GM19239 (cell line): ENCODE measurements around the gene PIP5K1C.
A peak's percentile ranks its signal among the peaks of the same experiment; 100 is the strongest.
"Not testable (repeated sequence)": the region's sequence is repeated elsewhere in the genome, so short reads cannot be mapped to it uniquely, and the experiment has no call there.

ENCODE experiments used
- DNase-seq: peaks from one replicate; pipeline ENCODE4 v3.0.0; 2011; ENCODE audit warnings: low spot score; ENCODE audit not compliant: insufficient read length
- FAIRE-seq: peaks from 2 replicates; lab custom pipeline; 2011; peaks lifted over from hg19 to GRCh38; lab: Jason Lieb, UNC

The PIP5K1C gene

DNA sequence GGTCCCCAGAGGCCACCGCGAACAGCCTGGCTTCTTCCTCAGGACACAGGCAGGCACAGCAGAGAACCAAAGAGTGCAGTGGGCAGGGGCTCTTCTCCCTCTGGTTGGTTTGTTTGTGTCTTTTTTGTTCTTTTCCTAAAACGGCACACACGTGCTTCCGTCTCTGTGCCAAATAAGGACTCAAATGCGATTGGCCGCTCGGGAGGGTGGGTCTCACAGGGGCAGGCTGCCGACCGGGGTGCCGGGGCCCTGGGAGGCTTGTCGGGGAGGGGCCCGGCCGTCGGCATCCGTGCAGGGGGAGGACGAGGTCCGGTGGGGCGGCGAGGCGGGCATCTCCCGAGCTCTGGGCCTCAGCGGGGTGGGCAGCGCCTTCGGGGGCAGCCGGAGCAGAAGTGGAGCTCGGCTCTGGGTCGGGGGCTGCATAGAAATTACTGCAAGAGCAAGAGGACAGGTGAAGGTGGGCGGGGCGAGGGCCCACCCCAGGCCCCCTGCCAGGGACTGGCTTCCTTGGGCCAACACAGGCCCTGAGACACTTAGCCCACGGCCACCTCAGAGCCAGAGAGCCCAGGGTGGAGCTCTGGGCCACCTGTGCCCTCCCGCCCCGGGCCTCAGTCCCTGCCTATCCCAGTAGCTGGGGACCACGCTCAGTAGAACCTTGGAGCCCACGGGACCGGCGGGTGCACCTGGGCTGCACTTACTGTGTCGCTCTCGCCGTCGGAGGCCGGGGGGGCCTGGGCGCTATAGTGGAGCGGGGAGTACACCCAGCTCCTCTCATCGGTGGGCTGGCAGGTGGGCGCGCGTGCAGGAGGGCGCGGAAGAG, 67.3 kb downstream of the PIP5K1C start:
- DNase-seq (no peak), FAIRE-seq (no peak)

DNA sequence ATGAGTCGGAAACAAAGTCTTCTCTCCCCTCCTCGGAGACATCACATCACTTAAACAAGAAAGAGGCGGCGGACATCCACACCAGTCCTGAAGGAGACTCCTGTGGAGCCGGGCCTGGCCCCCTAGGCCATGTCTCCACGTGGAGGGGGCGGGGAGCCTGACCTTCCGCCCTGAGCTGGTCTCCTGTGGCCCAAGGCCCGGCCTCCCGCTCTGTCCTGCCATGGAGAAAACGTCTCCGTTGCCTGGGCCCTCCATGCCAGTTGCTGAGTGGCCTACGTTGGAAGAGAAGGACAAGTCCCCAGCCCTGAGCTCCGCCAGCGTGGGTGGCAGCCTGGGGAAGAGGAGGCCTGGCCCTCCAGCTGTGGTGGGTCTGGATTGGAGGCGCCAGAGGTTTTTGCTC, 68.2 kb downstream of the PIP5K1C start:
- FAIRE-seq, result no peak
- DNase-seq, result no peak

DNA sequence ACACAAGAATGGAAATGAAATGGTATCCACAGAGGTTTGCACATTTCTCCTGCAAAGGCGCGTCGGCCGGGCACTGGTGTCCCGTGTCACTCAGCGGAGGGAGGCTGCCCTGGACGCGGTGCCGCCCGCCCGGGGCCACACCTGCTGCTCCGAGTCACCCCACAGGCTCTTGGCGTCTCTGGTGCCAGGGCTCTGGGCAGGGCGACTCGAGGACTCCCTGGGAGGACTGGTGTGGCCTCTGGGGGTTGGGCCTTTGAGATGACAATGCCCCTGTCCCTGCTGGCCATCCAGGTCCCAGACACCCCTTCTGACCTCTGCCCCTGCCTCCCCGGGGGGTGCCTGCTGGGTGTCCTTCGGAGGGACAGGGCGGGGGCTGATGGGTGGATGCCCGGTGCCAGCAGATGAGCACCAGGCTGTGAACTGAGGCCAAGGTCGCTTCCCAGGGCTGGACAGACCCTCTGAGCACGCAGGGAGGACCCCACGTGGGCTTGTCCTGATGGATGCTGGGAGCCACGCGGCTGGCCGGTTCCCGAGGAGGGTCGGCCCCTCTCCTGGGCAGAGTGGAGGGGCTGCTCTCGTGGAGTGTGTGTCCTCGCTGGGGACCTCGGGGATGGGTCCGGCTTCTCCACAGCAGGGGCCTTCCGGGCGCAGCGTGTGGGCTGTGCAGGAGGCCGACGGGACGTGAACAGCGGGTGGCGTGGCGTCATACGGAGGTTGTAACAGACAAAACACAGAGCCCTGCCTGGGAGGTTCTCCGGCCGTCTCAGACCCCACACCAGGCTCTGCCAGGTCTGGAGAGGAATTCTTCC, 69.0 kb downstream of the PIP5K1C start:
- DNase-seq (no peak), FAIRE-seq (no peak)

GRCh38 chr19:3628766-3629165, 71.5 kb downstream of the PIP5K1C start:
- DNase-seq, FAIRE-seq: not testable (repeated sequence)

DNA sequence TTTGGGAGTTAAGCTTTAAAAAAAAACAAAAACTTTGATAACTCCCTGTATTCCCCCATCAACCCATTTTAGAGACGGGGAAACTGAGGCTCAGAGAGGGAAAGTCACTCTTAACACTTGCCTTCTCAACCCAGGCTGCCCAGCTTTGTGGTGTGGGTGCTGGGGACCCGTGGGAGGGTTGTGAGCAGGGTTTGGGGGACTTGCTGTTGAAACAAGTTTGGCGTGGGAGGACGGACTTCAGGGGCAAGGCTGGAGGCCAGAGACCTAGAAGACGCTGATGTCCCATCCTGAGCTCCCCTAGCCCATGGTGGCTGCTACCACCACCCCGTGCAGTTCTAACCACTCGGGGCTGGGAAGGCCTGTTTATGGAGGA, 72.9 kb downstream of the PIP5K1C start:
- no peak for FAIRE-seq
- DNase-seq, result no peak

DNA sequence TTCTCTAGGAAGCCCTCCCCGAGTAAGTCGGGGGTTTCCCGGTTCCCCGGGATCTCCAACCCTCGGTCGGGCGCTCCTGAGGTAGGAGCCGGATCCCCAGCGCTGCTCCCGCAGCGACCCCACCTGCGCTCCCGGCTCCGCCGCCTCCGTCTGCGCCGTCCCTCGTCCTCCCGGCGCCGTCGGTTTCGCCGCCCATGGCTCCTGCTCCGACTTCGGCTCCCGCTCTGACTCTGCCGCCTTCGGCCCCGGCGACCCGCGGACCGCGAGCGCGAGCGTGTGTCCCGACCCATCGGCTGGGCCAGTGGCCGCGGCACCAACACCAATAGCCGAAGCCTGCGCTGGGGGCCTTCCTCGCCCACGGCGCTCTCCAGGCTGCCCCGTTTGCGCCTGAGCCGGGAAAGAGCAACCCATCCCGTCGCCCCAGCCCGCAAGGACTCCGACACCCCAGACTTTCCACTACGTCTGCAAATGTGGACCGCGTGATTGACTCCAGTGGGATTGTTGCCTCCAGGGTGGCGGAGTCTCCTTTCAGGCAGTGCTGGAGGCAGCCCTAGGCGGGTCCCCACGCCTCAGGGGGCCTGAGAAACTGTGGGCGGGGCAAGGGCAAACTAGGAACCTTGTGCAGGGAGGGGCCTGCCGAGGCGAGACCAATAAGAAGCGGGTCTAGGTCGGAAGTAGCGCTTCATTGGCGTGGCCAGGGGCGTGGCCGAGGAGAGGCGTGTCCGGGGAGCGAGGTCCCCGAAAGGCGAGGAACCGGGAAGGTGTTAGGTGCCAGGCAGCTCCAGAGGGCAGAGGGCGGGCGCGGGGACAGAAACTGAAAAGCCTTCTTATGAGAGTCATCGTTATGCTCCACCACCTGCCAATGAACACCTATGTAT, 73.6 kb downstream of the PIP5K1C start, which contains the start of gene CACTIN:
TSS of gene CACTIN (minus strand) at position 318 of the 878 bp plus-strand sequence. CDS start at position 290, 28 bp downstream.
- FAIRE-seq (peak; percentile 99), DNase-seq (peak; percentile 100)

DNA sequence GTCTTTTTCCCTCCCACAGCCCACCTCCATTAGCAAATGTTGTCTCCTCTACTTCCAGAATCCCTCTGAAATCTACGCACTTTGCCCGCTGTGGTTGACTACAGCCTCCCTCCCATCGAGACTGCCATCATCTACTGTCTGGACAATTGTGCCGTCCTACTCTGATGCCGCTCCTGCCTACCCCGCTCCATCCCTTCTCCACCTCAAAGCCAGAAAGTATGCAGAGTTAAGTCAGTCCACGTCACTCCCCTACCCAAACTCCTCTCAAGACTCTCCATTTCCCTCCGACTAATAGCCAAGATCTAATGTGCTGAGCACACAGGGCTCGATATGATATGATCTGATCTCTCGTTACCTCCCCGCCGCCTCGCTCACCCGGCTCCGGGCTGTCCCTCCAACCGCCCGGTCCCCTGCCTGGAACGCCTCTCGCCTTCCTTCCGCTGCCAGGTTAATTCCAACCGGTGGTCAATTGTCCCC, 74.2 kb downstream of the PIP5K1C start:
- DNase-seq (no peak), FAIRE-seq (no peak)

DNA sequence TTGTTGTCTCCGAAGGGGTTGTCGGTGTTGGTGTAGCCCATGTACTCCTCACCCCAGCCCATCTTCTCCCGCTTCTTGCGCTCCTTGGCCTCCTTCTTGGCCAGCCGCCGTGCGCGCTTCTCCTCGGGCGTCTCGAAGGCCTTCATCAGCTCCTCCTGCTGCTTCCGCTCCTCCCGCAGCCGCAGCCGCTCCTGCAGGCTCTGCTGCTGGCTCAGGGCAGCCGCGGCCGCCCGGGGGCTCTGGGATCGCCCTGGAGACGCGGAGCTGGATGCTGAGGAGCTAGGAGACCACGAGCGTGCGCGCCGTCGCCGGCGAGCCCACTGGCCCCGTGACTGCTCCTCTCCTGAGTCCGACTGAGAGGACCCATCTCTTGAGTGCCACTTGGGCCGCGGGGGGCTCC, 76.6 kb downstream of the PIP5K1C start:
- DNase-seq (no peak), FAIRE-seq (no peak)

DNA sequence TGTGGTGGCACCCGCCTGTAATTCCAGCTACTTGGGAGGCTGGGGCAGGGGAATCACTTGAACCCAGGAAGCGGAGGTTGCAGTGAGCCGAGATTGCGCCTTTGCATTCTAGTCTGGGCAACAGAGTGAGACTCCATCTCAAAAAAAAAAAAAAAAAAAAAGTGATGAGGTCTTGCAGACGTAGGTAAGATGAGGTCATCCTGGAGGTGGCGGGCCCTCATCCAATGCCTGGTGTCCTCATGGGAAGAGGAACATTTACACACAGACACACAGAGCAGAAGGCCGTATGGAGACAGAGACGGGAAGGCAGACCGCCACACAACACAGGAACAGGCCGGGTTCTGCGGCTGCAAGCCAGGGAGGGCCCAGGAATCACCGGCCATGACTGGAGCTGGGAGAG, 78.0 kb downstream of the PIP5K1C start:
- DNase-seq (no peak), FAIRE-seq (no peak)

- no peak for FAIRE-seq
Observed at GRCh38 chr19:3621689-3622088, 78.6 kb downstream of the PIP5K1C start.

DNA sequence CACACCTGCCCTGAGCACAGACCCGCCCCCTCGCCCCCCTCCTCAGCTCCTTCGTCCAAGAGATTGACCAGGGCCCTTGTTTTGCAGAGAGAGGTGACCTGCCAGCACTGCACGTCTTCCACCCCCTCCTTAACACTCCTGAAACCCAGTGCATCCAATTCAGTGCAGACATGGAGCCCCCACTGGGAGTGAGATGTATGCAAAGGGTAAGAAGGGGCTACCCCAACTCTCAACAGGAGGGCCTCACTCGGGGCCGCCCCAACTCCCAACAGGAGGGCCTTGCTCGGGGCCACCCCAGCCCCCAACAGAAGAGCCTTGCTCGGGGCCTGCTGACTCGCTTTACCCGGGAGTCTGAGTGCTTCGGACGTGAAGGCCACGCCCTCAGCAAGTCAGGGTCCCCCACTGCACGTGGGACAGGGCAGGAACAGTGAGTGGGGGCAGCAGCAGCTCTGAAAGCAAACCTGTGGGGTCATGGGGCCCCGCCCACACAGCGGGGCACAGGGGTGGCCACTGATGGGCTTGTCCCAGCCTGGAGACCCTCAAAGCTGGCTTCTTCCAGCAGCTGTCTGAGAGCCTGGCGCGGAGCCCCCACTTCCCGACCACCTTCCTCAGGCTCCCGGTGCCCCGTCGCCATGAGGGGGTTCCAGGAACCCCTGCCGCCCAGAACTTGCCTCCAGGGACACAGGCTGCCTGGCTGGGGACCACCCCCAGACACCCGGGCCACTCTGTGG, 79.3 kb downstream of the PIP5K1C start:
- DNase-seq (no peak), FAIRE-seq (no peak)

More at GRCh38 chr19:3621689-3622088, 78.6 kb downstream of the PIP5K1C start:
- DNase-seq, result no peak

- DNase-seq (no peak), FAIRE-seq (no peak)
Observed at GRCh38 chr19:3620145-3620816, 80.0 kb downstream of the PIP5K1C start.

GRCh38 chr19:3619631-3620012, 80.6 kb downstream of the PIP5K1C start:
- DNase-seq (no peak), FAIRE-seq (no peak)

- DNase-seq, result no peak
- FAIRE-seq, result no peak
Observed at GRCh38 chr19:3618811-3619630, 81.2 kb downstream of the PIP5K1C start.

- peak; percentile 99 for DNase-seq
- peak; percentile 65 for FAIRE-seq
Observed at GRCh38 chr19:3618144-3618810, 82.0 kb downstream of the PIP5K1C start.

- DNase-seq (no peak), FAIRE-seq (no peak)
Observed at GRCh38 chr19:3617463-3617862, 82.8 kb downstream of the PIP5K1C start.

DNA sequence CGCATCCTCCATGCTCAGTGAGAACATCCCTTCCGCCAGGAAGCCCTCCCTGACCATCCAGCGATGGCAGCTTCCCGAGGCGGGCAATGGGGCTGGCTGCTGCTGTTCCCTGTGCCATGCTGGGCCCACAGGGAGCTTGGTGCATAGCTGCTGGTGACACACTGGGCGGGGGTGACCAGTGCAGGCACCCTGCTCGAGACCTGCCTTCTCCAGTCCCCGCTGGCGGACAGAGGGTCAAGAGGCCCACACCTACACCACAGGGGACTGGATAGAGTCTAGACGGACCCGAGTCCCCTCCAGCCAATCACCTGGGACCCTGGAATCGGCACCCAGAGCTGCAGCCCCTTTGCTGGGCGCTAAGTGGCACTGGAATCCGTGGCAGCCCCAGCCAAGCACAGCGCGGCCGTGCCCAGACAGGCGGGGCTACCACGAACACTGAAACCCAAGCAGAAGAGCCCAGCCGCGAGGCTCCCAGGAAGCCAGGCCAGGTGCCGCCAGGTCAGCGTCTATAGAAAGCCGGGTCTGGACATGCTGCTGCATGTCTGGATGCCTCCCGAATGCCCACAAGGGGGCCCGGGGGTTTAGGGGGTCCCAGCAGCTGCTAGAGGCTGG, 84.6 kb downstream of the PIP5K1C start:
- FAIRE-seq, result no peak
- no peak for DNase-seq
